Tibial nerve (tissue), 4 donors: ENCODE data around the gene GAA.

Experiments used
- CTCF ChIP-seq, 5 experiments: fragments of 200-600 bp in 3 of 5; fragments of 450-650 bp in 2 of 5; sonication (generic) in 3 of 5; IDR thresholded peaks; one replicate each; pipeline ENCODE4 v1.5.1; 2016 to 2019; ENCODE audit warnings: antibody characterized with exemption in 5 of 5, mild to moderate bottlenecking in 3 of 5, moderate library complexity in 2 of 5
- EP300 ChIP-seq, 2 donors: sonication (generic); formaldehyde crosslinking; IDR thresholded peaks; one replicate each; pipeline ENCODE4 v1.6.1; 2017; ENCODE audit warnings: antibody characterized with exemption in 2 of 2, mild to moderate bottlenecking in 1 of 2

- TF ChIP-seq CTCF (IDR thresholded peaks at IDR 0.05) = no peak
- no peak for TF ChIP-seq EP300 (IDR thresholded peaks at IDR 0.05)
Observed at GRCh38 chr17:80102664-80103448, 1.5 kb downstream of the GAA start.
